NCI-H82 treated with DMSO at 0.1 percent for 48 hours (cell line): Measurements from ENCODE around the gene TBX4.

Experiments used
- DNase-seq: peaks from one replicate; lab custom pipeline; 2025; ENCODE audit not compliant: unreplicated experiment; lab: John Stamatoyannopoulos, UW

Gene TBX4

GRCh38 chr17:61464130-61464842 lies 12.1 kb downstream of the TBX4 start:
- DNase-seq = no peak

GRCh38 chr17:61464843-61465180 lies 12.6 kb downstream of the TBX4 start:
- no peak for DNase-seq

DNA sequence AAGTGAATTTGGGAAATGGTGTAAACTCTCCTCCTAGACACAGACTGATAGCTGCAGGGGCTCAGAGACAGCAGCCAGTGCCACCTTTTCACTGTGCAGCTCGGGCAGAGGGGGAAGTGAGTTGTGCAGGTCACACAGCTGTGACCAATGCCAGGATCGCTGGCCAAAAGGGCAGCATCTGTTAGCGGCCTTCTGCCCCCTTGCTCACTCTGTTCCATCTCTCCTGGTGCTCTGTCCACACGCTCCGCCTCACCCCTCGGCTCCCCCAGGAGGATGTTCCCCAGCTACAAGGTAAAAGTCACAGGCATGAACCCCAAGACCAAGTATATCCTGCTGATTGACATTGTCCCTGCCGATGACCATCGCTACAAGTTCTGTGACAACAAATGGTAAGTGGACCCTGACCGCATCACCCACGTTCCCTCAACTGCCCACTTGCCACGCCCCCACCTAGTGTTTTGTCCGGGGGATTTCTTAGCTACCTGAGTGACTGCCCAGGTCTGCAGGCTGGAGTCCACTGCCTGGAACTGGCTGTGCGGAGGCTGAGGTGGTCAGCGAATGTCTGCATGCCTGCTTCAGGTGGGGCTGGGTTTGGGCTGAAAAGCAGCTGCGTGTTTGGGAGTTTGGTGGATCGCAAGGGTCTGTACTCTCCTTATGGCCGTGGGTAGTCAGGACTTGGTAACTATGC lies 13.5 kb downstream of the TBX4 start:
- DNase-seq = no peak

DNA sequence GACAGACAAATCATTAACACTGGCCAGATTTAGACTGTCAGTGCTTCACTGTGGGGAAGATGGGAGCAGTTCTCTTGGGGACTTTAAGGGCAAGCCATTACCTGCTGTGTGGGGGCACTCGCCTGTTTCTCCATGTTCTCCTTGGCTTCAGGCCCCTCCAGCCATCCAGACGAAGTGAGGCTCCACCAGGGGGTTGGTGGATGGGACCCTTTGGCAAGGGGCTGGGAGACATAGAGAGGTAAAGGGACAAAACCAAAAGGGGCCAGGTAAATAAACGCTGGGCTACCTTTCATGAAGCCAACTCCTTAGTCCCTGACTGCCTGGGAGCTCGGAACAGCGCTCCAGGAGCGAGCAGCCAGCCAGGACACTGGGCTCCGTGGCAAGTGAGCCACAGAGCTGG lies 14.0 kb downstream of the TBX4 start:
- DNase-seq = no peak

- no peak for DNase-seq
Measured at GRCh38 chr17:61467416-61468262, 15.4 kb downstream of the TBX4 start.

DNA sequence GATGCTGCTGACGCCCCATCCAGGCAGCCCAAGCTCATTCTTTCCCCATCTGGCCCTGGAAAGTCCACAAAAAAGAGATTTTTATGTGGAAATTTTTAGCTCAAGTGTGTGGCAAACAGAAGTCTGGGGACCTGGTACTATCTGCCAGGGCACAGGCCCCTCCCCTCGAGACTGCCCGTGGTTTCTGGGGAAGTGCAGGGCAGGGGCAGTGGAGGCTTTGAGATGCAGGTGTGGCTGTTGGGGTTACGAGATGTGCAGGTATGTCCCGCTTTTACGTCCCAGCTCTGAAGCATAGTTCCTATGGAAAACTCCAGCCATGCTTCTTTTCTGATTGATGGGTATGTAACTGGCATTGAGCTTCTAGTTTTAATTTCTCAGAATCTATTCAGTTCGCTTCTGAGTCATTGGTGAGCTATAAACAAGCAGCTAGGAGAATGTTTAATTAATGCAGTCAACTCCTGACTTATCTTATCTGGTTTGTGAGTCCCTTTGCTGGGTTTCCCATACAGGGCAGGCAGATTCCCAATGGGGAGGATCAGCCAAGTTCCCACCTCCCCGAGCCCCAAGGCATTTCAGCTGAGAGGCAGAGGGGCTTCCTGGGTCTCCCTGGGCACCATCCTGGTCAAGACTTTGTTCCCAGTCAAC lies 16.2 kb downstream of the TBX4 start:
- no peak for DNase-seq

GRCh38 chr17:61469474-61469873 lies 17.3 kb downstream of the TBX4 start:
- no peak for DNase-seq

- no peak for DNase-seq
Measured at GRCh38 chr17:61469949-61470348, 17.7 kb downstream of the TBX4 start.

DNA sequence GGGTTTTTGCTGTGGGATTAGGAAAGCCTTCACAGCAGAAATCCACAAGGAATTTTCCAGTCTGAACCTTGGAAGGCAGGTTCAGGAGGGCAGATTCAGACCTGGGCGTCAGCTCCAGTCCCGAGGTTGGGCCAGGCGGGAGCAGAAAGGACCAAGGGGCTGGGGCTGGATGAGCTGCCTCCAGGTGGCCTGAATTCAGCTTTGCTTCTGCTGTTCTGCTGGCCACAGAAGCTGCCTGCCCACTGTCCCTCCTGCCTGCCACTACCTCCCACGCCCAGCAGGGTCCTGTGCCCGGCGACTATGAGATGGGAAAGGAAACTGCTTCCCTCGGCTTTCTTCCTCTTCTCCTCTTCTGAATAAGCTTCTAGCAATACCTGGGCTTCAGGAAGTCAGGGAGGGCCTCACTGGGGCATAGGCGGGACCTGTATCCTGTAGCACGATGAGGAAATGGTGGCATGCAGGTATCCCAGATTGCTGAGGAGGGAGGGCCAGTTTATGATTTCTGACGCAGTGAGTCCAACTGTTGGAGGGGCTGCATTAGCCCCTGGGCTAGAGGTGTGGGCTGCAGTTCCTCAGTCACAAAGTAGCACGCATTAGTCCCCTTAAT lies 18.4 kb downstream of the TBX4 start:
- no peak for DNase-seq

DNA sequence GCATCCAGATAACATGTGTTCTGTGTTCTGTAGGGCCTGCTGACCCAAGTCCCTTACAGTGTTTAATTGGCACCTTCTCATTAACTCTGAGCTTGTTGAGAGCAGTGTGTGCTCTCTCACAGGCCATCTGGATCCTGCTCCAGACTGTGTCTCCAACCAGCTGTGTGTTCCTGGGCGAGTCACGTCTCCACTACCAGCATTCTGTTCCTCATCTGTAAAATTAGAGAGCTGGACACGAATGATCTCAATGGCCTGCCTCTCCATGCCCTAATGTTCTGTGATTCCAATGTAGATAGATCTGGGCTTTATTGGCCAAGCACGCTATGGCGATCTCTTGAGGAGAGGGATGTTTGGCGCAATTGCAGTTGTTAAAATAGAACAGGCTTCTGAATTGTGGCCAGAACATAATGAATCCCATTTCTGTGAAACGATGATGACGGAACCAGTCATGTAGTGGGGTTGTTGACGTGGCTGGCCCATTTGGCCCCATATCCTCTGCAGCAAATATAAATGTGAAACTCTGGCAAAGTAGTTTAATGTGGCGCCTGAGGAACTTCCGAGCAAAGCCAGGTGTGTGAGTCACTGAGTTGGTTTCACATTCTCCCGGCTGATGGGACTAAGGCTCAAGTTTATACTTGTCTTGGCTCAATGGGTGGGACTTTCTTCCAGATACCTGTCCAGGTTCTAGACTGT lies 22.2 kb downstream of the TBX4 start:
- no peak for DNase-seq

DNA sequence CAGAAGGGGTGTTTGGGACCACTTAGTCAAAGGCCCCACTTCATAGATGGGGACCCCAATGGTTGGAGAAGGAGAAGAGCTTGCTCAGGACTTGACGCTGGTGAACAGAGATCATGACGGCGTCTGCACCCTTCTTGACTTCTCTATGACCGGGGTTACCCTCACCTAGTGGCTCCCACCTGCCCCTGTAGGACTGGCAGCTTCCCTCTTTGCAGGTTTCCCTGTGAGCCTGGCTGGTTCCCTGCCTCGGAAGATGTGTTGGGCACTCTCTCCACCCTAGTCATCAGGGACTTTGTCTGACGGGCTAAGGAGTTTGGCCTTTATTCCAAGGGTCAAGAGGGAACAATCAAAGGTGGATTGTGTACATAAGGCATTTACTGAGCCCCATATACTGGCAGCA lies 22.7 kb downstream of the TBX4 start:
- no peak for DNase-seq

GRCh38 chr17:61475726-61476125 lies 23.5 kb downstream of the TBX4 start:
- no peak for DNase-seq

GRCh38 chr17:61476476-61477203 lies 24.4 kb downstream of the TBX4 start:
- no peak for DNase-seq

- DNase-seq = no peak
Measured at GRCh38 chr17:61477204-61477834, 25.1 kb downstream of the TBX4 start.

DNA sequence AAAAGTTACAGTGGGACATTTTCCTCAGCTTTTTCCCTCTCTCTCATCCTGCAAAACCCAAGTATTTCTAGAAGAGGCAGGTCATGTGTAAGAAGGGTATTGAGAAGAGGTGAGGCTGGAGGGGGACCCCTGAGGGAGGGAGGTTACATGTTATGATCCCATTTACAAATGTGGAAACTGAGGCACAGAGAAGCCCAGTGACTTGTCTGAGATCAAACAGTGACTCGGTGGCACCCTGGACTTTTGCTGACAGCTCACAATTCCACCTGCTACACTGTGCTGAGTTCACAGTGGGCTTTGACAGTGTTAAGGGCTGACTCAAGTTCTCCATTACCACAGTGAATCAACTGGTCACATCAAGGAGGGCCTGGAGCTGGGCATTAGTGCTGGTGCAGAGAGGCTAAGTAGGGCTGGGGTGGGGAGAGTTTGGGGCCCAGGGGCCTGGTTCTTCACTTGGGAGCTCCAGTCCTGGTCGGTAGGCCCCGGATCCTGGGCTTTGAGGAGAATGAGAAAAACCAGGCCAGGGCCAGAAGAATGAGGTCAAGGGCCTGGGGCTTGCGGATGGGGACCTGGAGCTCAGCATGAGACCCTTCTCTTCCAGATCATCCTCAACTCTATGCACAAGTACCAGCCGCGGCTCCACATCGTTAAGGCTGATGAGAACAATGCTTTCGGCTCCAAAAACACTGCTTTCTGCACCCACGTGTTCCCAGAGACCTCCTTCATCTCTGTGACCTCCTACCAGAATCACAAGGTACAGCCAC lies 26.0 kb downstream of the TBX4 start:
- DNase-seq = no peak

DNA sequence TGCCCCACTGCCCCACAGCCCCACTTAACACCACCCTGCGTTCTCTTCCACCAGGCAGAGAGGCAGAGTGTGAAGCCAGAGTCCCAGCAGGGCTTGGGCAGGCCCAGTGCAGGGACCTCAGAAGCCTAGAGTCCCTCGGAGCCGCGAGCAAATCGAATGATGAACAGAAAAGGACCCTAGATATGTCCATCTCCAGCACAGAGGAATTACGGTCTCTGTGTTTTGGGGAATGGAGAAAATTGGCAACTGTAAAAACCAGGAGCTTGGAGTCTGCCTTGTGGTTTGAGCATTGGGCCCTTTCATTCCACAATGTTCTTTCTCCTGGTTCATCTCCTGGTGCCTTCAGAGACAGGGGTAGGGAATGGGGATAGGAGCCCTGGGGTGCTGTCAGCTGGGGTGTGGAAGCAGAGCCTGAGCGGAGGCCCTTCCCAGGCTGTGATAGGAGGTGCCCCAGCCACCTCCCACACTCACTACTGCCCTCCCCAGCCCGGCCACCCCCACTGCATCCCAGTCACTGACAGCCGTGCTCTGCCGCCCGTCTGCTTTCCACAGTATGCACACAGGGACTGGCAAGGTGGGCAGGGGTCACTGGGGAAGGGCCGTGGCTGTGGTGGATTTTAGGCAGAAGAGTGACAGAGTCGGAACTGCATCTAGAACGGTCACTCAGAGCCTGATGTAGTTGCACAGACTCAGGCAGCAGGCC lies 26.7 kb downstream of the TBX4 start:
- DNase-seq = no peak

DNA sequence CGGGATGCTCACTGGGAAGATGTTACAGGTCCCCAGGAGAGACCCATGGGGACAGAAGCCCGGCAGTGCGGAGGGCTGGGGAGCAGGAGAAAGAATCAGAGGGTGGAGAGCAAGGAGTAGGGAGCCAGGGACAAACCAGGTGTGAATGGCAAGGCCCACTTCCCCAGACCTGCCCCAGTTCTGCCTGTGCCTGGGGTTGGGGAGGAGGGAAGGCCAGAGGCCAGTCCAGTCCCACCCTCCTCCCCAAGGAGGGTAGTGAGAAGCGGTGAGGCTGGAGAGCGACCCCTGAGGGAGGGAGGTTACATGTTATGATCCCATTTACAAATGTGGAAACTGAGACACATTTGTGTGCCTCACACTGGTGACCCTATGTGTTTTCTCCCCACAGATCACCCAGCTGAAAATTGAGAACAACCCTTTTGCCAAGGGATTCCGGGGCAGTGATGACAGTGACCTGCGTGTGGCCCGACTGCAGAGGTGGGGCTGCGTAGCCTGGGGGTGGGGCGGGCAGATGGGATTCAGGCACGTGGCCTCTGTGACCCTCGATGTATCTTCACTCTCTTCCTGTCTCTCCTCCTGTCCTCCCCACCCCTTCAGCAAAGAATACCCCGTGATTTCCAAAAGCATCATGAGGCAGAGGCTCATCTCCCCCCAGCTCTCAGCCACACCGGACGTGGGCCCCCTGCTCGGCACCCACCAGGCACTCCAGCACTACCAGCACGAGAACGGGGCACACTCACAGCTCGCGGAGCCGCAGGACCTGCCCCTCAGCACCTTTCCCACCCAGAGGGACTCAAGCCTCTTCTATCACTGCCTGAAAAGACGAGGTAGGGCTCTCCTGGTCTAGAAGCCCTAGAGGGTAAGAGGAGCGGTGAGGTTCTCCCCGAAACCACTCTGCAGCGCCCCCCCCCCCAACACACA lies 27.5 kb downstream of the TBX4 start:
- no peak for DNase-seq
